ENCODE data around the gene BTF3L4.
"Not testable (repeated sequence)": the region's sequence is repeated elsewhere in the genome, so short reads cannot be mapped to it uniquely, and the experiment has no call there.

Gene BTF3L4

DNA sequence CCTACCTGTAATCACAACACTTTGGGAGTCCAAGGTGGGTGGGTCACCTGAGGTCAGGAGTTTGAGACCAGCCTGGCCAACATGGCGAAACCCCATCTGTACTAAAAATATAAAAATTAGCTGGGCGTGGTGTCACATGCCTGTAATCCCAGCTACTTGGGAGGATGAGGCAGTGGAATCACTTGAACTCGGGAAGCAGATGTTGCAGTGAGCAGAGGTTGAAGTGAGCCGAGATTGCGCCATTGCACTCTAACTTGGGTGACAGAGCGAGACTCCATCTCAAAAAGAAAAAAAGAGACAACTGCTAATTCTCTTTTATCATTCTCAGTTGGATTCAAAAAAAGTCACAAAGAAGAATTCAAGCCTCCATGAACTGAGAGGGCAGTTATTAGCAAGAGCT lies 21.2 kb downstream of the BTF3L4 start:
- H3K9me3 ChIP-seq (ENCODE audit: control insufficient read depth in 2 of 2, low read length in 2 of 2); H3K27me3 ChIP-seq (ENCODE audit: control insufficient read depth in 1 of 2, insufficient read depth in 2 of 2, low read length in 2 of 2); H3K36me3 ChIP-seq (ENCODE audit: control insufficient read depth in 2 of 2, insufficient read depth in 2 of 2, low read length in 2 of 2); H3K9ac ChIP-seq (ENCODE audit: low read length in 2 of 2); H3K4me3 ChIP-seq (ENCODE audit: low read length in 2 of 2); H3K27ac ChIP-seq (ENCODE audit: low read length); H3K4me1 ChIP-seq (ENCODE audit: control insufficient read depth, insufficient read depth, low read length): not testable (repeated sequence)

- Histone ChIP-seq H3K4me1 (ENCODE audit: control insufficient read depth, insufficient read depth, low read length) (no peaks in the 10 kb centered on the region), H3K9ac (ENCODE audit: low read length in 2 of 2) (no peak overlapping the region), H3K9me3 (ENCODE audit: control insufficient read depth in 2 of 2, low read length in 2 of 2) (no peaks in the 10 kb centered on the region), H3K4me3 (ENCODE audit: low read length in 2 of 2) (no peak overlapping the region), H3K27me3 (ENCODE audit: control insufficient read depth in 1 of 2, insufficient read depth in 2 of 2, low read length in 2 of 2) (no peaks in the 10 kb centered on the region), H3K27ac (ENCODE audit: low read length) (no peak overlapping the region), H3K36me3 (ENCODE audit: control insufficient read depth in 2 of 2, insufficient read depth in 2 of 2, low read length in 2 of 2) (peaks cover 6 to 8% of the 10 kb centered on the region in 2 donors)
These were observed 23.9 kb downstream of the BTF3L4 start for GRCh38 chr1:52080014-52080415.

- not testable (repeated sequence) for H3K9ac ChIP-seq (ENCODE audit: low read length in 2 of 2); H3K9me3 ChIP-seq (ENCODE audit: control insufficient read depth in 2 of 2, low read length in 2 of 2); H3K4me1 ChIP-seq (ENCODE audit: control insufficient read depth, insufficient read depth, low read length); H3K4me3 ChIP-seq (ENCODE audit: low read length in 2 of 2); H3K27me3 ChIP-seq (ENCODE audit: control insufficient read depth in 1 of 2, insufficient read depth in 2 of 2, low read length in 2 of 2); H3K27ac ChIP-seq (ENCODE audit: low read length)
- H3K36me3 ChIP-seq (ENCODE audit: control insufficient read depth in 2 of 2, insufficient read depth in 2 of 2, low read length in 2 of 2): peaks cover 10 to 22% of the 10 kb centered on the region in 2 donors
These were observed 31.8 kb downstream of the BTF3L4 start for GRCh38 chr1:52087892-52088291.

DNA sequence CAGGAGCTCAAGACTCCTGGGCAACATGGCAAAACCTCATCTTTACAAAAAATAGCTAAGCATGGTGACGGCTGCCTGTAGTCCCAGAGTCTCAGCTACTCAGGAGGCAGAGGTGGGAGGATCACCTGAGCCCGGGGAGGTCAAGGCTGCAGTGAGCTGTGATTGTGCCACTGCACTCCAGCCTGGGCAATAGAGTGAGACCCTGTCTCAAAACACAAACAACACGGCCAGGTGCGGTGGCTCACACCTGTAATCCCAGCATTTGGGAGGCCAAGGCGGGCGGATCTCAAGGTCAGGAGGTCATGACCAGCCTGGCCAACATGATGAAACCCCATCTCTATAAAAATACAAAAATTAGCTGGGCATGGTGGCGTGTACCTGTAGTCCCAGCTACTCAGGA lies 38.2 kb downstream of the BTF3L4 start:
- not testable (repeated sequence) for H3K27ac ChIP-seq (ENCODE audit: low read length); H3K27me3 ChIP-seq (ENCODE audit: control insufficient read depth in 1 of 2, insufficient read depth in 2 of 2, low read length in 2 of 2); H3K4me3 ChIP-seq (ENCODE audit: low read length in 2 of 2); H3K9ac ChIP-seq (ENCODE audit: low read length in 2 of 2); H3K36me3 ChIP-seq (ENCODE audit: control insufficient read depth in 2 of 2, insufficient read depth in 2 of 2, low read length in 2 of 2); H3K4me1 ChIP-seq (ENCODE audit: control insufficient read depth, insufficient read depth, low read length); H3K9me3 ChIP-seq (ENCODE audit: control insufficient read depth in 2 of 2, low read length in 2 of 2)

DNA sequence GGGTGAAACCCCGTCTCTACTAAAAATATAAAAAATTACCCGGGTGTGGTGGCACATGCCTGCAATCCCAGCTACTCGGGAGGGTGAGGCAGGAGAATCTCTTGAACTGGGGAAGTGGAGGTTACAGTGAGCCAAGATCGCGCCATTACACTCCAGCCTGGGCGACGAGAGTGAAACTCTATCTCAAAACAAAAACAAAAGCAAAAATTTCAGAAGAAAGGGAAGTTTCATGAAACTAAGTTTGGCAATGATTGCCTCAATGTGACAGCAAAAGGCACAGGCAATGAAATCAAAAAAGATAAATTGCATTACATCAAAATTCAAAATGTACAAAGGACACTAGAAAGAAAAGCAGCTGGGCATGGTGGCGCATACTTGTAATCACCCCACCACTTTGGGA lies 40.1 kb downstream of the BTF3L4 start:
- Histone ChIP-seq H3K36me3 (ENCODE audit: control insufficient read depth in 2 of 2, insufficient read depth in 2 of 2, low read length in 2 of 2) (no peaks in the 10 kb centered on the region), H3K9me3 (ENCODE audit: control insufficient read depth in 2 of 2, low read length in 2 of 2) (no peaks in the 10 kb centered on the region), H3K9ac (ENCODE audit: low read length in 2 of 2) (no peak overlapping the region), H3K27me3 (ENCODE audit: control insufficient read depth in 1 of 2, insufficient read depth in 2 of 2, low read length in 2 of 2) (no peaks in the 10 kb centered on the region), H3K4me1 (ENCODE audit: control insufficient read depth, insufficient read depth, low read length) (no peaks in the 10 kb centered on the region), H3K27ac (ENCODE audit: low read length) (no peak overlapping the region), H3K4me3 (ENCODE audit: low read length in 2 of 2) (no peak overlapping the region)

- H3K36me3 ChIP-seq (ENCODE audit: control insufficient read depth in 2 of 2, insufficient read depth in 2 of 2, low read length in 2 of 2): no peaks in the 10 kb centered on the region
- H3K9ac ChIP-seq (ENCODE audit: low read length in 2 of 2): no peak overlapping the region
- H3K4me3 ChIP-seq (ENCODE audit: low read length in 2 of 2): no peak overlapping the region
- no peaks in the 10 kb centered on the region for H3K4me1 ChIP-seq (ENCODE audit: control insufficient read depth, insufficient read depth, low read length)
- H3K27me3 ChIP-seq (ENCODE audit: control insufficient read depth in 1 of 2, insufficient read depth in 2 of 2, low read length in 2 of 2): no peaks in the 10 kb centered on the region
- H3K9me3 ChIP-seq (ENCODE audit: control insufficient read depth in 2 of 2, low read length in 2 of 2): no peaks in the 10 kb centered on the region
- no peak overlapping the region for H3K27ac ChIP-seq (ENCODE audit: low read length)
These were observed 42.2 kb downstream of the BTF3L4 start for GRCh38 chr1:52098139-52098871.

GRCh38 chr1:52102336-52103013 lies 46.4 kb downstream of the BTF3L4 start:
- no peak overlapping the region for H3K27ac ChIP-seq (ENCODE audit: low read length)
- no peaks in the 10 kb centered on the region for H3K36me3 ChIP-seq (ENCODE audit: control insufficient read depth in 2 of 2, insufficient read depth in 2 of 2, low read length in 2 of 2)
- no peaks in the 10 kb centered on the region for H3K9me3 ChIP-seq (ENCODE audit: control insufficient read depth in 2 of 2, low read length in 2 of 2)
- no peak overlapping the region for H3K9ac ChIP-seq (ENCODE audit: low read length in 2 of 2)
- no peak overlapping the region for H3K4me3 ChIP-seq (ENCODE audit: low read length in 2 of 2)
- H3K4me1 ChIP-seq (ENCODE audit: control insufficient read depth, insufficient read depth, low read length): no peaks in the 10 kb centered on the region
- no peaks in the 10 kb centered on the region for H3K27me3 ChIP-seq (ENCODE audit: control insufficient read depth in 1 of 2, insufficient read depth in 2 of 2, low read length in 2 of 2)

GRCh38 chr1:52111492-52111891 lies 55.4 kb downstream of the BTF3L4 start:
- no peaks in the 10 kb centered on the region for H3K4me1 ChIP-seq (ENCODE audit: control insufficient read depth, insufficient read depth, low read length)
- no peaks in the 10 kb centered on the region for H3K9me3 ChIP-seq (ENCODE audit: control insufficient read depth in 2 of 2, low read length in 2 of 2)
- H3K27me3 ChIP-seq (ENCODE audit: control insufficient read depth in 1 of 2, insufficient read depth in 2 of 2, low read length in 2 of 2): peaks cover 0 to 2% of the 10 kb centered on the region in 2 donors
- no peak overlapping the region for H3K4me3 ChIP-seq (ENCODE audit: low read length in 2 of 2)
- H3K36me3 ChIP-seq (ENCODE audit: control insufficient read depth in 2 of 2, insufficient read depth in 2 of 2, low read length in 2 of 2): no peaks in the 10 kb centered on the region
- no peak overlapping the region for H3K9ac ChIP-seq (ENCODE audit: low read length in 2 of 2)
- H3K27ac ChIP-seq (ENCODE audit: low read length): no peak overlapping the region

GRCh38 chr1:52112489-52112888 lies 56.4 kb downstream of the BTF3L4 start:
- Histone ChIP-seq H3K27ac (ENCODE audit: low read length) (no peak overlapping the region), H3K9me3 (ENCODE audit: control insufficient read depth in 2 of 2, low read length in 2 of 2) (no peaks in the 10 kb centered on the region), H3K4me1 (ENCODE audit: control insufficient read depth, insufficient read depth, low read length) (no peaks in the 10 kb centered on the region), H3K4me3 (ENCODE audit: low read length in 2 of 2) (no peak overlapping the region), H3K36me3 (ENCODE audit: control insufficient read depth in 2 of 2, insufficient read depth in 2 of 2, low read length in 2 of 2) (no peaks in the 10 kb centered on the region), H3K9ac (ENCODE audit: low read length in 2 of 2) (no peak overlapping the region), H3K27me3 (ENCODE audit: control insufficient read depth in 1 of 2, insufficient read depth in 2 of 2, low read length in 2 of 2) (peaks cover 0 to 2% of the 10 kb centered on the region in 2 donors)

DNA sequence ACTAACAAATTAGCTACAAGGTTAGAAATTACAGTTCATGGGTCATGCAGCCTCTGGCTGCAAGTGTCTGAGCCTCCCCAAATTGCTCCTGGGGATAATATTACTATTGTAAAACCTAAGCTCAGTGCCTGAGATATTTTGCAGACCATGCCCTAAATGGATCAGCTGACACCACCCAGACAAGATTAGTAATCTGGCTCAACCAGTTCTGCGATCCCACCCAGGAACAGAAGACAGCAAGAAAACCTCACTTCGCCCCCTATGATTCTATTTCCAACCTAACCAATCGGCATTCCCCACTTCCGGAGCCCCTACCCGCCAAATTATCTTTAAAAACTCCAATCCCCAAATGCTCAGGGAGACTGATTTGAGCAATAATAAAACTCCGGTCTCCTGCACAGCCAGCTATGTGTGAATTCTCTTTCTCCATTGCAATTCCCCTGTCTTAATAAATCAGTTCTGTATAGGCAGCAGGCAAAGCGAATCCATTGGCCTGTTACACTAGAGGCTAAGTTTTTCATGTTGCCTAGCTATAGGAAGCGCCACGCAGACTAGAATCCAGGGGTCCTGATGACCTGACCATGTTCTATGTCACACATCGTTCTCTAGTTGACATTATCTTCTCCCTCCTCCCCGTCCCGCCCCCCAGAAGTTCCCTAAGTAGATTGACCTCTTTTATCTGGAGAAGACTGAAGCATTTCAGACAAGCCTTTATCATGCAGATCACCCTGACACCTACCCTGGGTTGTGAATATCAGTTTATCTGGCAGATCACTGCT lies 63.4 kb downstream of the BTF3L4 start:
- H3K4me3 ChIP-seq (ENCODE audit: low read length in 2 of 2): no peak overlapping the region
- no peaks in the 10 kb centered on the region for H3K36me3 ChIP-seq (ENCODE audit: control insufficient read depth in 2 of 2, insufficient read depth in 2 of 2, low read length in 2 of 2)
- H3K27me3 ChIP-seq (ENCODE audit: control insufficient read depth in 1 of 2, insufficient read depth in 2 of 2, low read length in 2 of 2): no peaks in the 10 kb centered on the region
- no peaks in the 10 kb centered on the region for H3K9me3 ChIP-seq (ENCODE audit: control insufficient read depth in 2 of 2, low read length in 2 of 2)
- H3K27ac ChIP-seq (ENCODE audit: low read length): no peak overlapping the region
- H3K9ac ChIP-seq (ENCODE audit: low read length in 2 of 2): no peak overlapping the region
- no peaks in the 10 kb centered on the region for H3K4me1 ChIP-seq (ENCODE audit: control insufficient read depth, insufficient read depth, low read length)

DNA sequence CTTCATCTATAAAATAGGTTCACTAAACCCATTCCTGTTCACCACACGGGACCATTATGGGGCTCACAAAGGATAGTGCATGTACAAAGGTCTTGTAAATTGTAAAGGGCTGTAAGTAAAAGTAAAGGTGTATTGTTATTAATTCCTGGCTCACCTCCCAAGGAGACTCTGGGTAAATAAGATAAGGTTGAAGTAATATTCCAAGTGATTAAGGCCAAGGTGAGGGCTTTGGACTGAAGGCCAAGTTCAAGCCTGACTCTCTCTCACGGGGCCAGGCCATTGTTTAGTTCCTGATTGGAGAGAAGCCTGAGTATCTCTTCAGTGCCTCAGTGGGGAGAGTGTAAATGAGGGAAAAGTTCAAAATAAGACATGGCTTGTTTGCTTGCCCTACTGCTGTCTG lies 66.3 kb downstream of the BTF3L4 start:
- Histone ChIP-seq H3K27me3 (ENCODE audit: control insufficient read depth in 1 of 2, insufficient read depth in 2 of 2, low read length in 2 of 2) (no peaks in the 10 kb centered on the region), H3K36me3 (ENCODE audit: control insufficient read depth in 2 of 2, insufficient read depth in 2 of 2, low read length in 2 of 2) (no peaks in the 10 kb centered on the region), H3K4me3 (ENCODE audit: low read length in 2 of 2) (no peak overlapping the region), H3K9ac (ENCODE audit: low read length in 2 of 2) (no peak overlapping the region), H3K9me3 (ENCODE audit: control insufficient read depth in 2 of 2, low read length in 2 of 2) (no peaks in the 10 kb centered on the region), H3K4me1 (ENCODE audit: control insufficient read depth, insufficient read depth, low read length) (no peaks in the 10 kb centered on the region), H3K27ac (ENCODE audit: low read length) (no peak overlapping the region)
